IPS-18c (cell line): ENCODE data around the gene PRM2.

Experiments used
- H3K4me3 ChIP-seq: 2 replicates; pipeline ENCODE4 v1.7.0; 2013; ENCODE audit warnings: low read depth, mild to moderate bottlenecking, low read length, moderate library complexity; ENCODE audit not compliant: insufficient read depth
- H3K9me3 ChIP-seq: one replicate; pipeline ENCODE4 v1.6.1; 2013; ENCODE audit warnings: mild to moderate bottlenecking, low read length, moderate library complexity; ENCODE audit not compliant: control insufficient read depth, insufficient read depth

The PRM2 gene

DNA sequence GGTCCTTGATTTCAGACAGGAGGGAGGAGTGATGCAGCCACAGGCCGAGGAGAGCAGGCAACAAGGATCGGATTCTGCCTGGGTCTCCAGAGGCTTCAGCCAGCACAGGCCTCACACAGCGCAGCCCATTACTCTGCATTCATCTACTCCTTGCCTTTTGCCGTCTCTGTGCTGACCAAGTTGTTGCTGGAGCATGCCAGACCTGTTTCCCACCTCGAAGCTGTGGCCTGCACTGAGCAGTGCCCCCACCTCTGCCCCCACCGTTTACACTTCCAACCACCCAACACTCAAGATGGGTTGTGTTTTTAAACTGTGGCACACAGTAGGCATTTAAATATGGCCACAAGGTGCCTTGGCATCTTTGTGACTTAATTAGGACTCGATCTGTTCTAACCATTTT is 1.3 kb downstream of the PRM2 start:
- Histone ChIP-seq H3K4me3 (no peak overlapping the region), H3K9me3 (peaks cover 2% of the 10 kb centered on the region)

DNA sequence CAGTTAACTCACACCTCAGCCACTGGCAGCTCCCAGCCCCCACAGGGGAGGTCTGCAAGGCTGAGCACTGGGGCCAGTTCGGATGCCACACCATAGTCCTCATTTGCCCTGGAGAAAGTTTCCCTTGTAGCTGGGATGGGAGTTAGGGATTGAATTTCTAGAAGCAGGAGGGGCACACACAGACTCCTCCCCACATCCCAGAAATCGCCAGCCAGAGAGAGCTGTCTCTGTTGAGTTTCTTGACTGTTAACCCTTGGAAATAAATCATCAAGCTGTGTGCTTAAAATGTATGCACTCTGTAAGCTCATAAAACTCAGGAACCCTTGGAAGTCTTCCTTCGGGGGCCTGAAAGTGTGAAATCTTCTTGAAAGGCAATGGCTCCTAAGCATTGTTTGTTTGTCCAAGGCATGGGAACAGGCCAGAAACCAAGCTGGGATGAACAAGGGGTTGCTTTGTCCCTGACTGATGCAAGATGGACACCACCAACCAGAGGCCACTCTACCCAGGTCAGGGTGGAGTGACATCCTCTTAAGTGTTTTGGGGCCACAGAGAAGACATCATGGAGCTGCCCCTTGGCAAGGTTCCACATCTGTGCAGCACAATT is 2.5 kb downstream of the PRM2 start:
- no peak overlapping the region for H3K4me3 ChIP-seq
- peaks cover 2% of the 10 kb centered on the region for H3K9me3 ChIP-seq

- no peak within 1 kb of the TSS for H3K4me3 ChIP-seq
- H3K9me3 ChIP-seq, result peaks cover 2% of the 10 kb centered on the region
These were observed 3.2 kb downstream of the PRM2 start, which contains the start of gene PRM3 for GRCh38 chr16:11272921-11273720. Gene PRM3 (minus strand): TSS chr16:11273629. CDS start chr16:11273595, 34 bp downstream.

DNA sequence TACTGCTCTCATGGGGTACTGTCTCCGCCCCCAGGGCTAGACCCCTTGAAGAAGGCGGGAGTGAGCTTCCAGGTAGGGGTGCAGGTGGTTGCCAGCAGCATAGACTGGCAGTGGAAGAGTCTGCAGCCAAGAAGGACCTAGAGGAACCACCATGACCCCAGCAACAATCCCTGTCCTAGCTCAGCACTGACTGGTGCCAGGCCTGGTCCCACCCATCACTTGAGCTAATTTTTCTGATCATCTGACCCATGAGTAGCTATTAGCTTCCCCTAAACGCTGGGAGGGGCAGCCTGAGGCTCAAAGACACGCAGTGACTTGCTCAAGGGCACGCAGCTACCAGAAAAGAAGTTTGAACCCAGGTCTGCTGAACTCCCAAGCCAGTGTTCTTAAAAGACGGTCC is 3.8 kb downstream of the PRM2 start:
- Histone ChIP-seq H3K9me3 (peaks cover 2% of the 10 kb centered on the region), H3K4me3 (no peak overlapping the region)

DNA sequence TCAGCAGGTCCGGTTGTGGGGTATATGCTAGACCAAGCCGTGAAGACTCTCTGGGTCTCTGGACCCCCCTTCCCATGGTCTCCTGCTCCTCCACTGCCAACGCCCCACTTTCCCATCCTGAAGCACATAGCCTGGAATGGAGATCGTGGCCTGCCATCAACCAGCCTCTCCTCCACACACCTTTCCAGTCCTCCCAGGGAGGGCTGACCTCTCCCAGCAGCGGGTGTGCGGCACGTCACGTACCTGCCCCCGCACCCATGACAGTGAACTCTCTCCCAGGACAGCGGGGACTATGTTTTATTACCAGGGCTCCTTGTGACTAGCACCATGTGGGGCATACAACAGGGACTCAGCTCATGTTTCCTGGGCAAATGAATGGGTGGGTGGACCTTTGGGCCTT is 4.7 kb downstream of the PRM2 start:
- no peak overlapping the region for H3K4me3 ChIP-seq
- peaks cover 2% of the 10 kb centered on the region for H3K9me3 ChIP-seq

GRCh38 chr16:11270602-11271162 is 5.6 kb downstream of the PRM2 start:
- peaks cover 2% of the 10 kb centered on the region for H3K9me3 ChIP-seq
- H3K4me3 ChIP-seq, result no peak overlapping the region

DNA sequence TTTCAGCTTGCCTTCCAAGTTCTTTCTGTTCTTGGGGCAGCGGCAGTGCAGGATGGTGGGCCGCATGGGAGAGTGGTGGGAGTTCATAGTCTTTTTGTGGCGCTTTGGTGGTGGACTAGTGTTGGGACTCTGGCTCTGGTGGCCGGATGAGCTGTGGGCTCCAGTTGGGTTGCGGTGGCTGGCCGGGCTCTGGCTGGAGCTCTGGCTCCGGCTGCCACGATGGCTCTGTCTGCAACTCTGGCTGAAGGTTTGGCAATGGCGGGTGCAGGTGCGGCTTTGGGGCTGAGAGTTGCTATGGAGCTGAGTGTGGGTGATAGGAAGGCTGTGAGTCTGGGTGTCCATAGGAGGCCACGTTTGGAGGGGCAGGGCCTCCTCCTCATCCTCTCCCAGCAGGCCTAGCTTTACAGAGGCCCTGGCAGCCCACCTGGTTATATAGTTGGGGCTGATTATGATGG is 7.3 kb downstream of the PRM2 start, which contains the start of gene TNP2:
TSS of gene TNP2 (minus strand) at position 405 of the 455 bp plus-strand sequence. CDS start at position 342, 63 bp downstream.
- Histone ChIP-seq H3K9me3 (no peaks in the 10 kb centered on the region), H3K4me3 (no peak within 1 kb of the TSS)

DNA sequence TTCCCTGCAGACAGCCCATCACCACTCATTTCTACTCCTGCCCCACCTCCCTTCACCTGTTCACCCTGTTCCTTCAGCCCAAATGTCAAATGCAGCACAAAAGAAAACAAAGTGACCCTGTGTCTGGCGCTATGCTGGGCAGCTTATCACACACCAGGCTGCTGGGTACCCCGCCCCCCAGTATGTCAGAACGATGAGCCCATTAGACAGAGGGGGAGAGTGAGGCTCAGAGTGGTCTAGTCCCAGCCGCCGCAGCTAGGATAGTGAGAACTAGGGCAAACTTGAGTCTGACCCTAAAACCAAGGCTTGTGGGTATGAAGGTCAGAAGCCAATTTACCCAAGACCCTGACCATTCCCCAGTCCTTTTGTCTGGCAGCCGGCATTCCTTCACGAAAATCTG is 11.2 kb downstream of the PRM2 start:
- no peaks in the 10 kb centered on the region for H3K9me3 ChIP-seq
- no peak overlapping the region for H3K4me3 ChIP-seq

DNA sequence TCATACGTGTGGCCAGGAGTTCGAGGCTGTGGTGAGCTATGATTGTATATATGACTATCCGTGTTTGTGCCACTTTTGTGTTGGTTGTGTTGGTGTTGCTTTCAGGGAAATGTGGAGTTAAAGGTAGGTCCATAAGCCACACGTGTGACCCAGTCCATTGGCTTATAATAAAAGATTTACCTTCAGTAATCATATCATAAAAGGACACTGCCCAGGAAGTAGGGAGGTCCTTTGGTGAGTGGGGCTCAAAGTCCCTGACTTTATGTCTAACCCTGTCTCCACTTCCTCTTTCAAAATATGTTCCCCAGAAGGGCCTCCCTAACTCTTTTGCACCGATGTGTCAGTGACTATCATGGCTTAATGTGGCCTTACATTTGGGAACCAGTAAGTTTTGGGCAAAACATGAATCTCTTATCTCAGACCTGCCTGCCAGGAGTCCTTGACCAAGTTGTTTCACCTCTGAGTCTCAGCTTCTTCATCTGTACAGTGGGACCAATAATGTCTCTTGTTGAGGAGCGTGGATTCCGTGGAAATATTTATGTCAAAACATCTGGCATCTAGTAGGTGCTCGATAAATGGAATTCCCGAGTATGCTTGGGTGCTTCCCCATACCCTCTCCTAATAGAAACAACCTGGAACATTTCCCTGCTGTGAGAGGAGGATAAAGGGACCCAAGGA is 12.0 kb downstream of the PRM2 start:
- Histone ChIP-seq H3K9me3 (no peaks in the 10 kb centered on the region), H3K4me3 (no peak overlapping the region)

DNA sequence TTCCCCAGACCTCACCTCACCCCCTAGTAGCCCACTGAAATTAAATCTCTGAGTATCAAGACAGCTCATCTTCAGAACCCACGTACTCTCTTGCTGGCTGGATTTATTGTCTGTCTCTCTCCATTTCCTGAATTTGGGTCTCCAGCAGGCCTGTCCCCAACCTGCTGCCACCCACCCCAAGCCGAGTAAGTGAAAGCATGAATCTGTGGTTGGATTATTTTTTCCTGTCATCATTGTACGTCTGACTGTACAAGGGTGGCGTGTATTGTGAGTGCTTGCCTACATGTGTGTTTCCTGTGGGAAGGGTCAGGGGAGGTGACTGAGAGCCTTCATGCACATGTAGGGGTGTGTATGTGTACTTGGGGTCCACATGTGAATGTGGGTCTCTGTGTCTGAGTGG is 12.5 kb downstream of the PRM2 start:
- Histone ChIP-seq H3K4me3 (no peak overlapping the region), H3K9me3 (no peaks in the 10 kb centered on the region)

DNA sequence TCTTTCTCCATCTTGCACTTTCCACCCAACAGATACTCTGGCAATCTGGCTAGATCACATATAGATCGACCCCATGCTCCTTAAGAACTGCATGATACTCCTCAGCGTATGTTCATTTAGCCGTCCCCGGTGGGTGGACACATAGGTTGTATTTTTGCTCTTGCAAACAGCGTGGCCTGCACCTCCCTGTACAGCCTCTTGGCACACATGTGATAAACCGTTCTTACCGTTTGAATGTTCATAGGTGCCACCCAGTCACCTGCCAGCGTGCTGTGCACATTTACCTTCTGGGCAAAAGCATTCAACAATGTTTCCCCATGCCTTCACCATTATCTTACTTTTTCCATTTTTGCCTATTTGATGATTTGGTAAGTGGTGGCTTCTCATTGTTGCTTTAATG is 13.4 kb downstream of the PRM2 start:
- no peaks in the 10 kb centered on the region for H3K9me3 ChIP-seq
- H3K4me3 ChIP-seq, result no peak overlapping the region

GRCh38 chr16:11260596-11260966 is 15.7 kb downstream of the PRM2 start:
- no peak overlapping the region for H3K4me3 ChIP-seq
- no peaks in the 10 kb centered on the region for H3K9me3 ChIP-seq

GRCh38 chr16:11259655-11260595 is 16.4 kb downstream of the PRM2 start:
- Histone ChIP-seq H3K4me3 (no peak overlapping the region), H3K9me3 (no peaks in the 10 kb centered on the region)

- no peak overlapping the region for H3K4me3 ChIP-seq
- H3K9me3 ChIP-seq, result no peaks in the 10 kb centered on the region
These were observed 17.5 kb downstream of the PRM2 start for GRCh38 chr16:11258553-11259492.

GRCh38 chr16:11257131-11257938 is 18.9 kb downstream of the PRM2 start:
- Histone ChIP-seq H3K4me3 (peak overlapping the region; percentile 72), H3K9me3 (no peaks in the 10 kb centered on the region)
